Fibroblast of gingiva (primary cell): ENCODE results near the gene ECHDC1.
A peak's percentile ranks its signal among the peaks of the same experiment; 100 is the strongest.
"Not testable (repeated sequence)": the region's sequence is repeated elsewhere in the genome, so short reads cannot be mapped to it uniquely, and the experiment has no call there.

ENCODE experiments used
- DNase-seq: peaks from one replicate; pipeline ENCODE4 v3.0.0-alpha.2; 2011; ENCODE audit warnings: low read depth

The ECHDC1 gene

GRCh38 chr6:127342946-127343808 lies at the start of gene ECHDC1:
TSS of gene ECHDC1 (minus strand) at chr6:127343609. CDS start at chr6:127331028, 12,581 bp downstream.
- DNase-seq = peak; percentile 62

GRCh38 chr6:127392301-127392700 lies 48.9 kb upstream of the ECHDC1 start:
- DNase-seq = no peak

GRCh38 chr6:127391094-127391953 lies 47.9 kb upstream of the ECHDC1 start:
- no peak for DNase-seq

- no peak for DNase-seq
Observed at GRCh38 chr6:127389706-127390105, 46.3 kb upstream of the ECHDC1 start.

GRCh38 chr6:127385668-127386430 lies 42.4 kb upstream of the ECHDC1 start:
- no peak for DNase-seq

- not testable (repeated sequence) for DNase-seq
Observed at GRCh38 chr6:127384848-127385247, 41.4 kb upstream of the ECHDC1 start.

GRCh38 chr6:127383988-127384387 lies 40.6 kb upstream of the ECHDC1 start:
- peak; percentile 48 for DNase-seq

GRCh38 chr6:127382413-127382812 lies 39.0 kb upstream of the ECHDC1 start:
- DNase-seq = no peak

- no peak for DNase-seq
Observed at GRCh38 chr6:127381384-127381783, 38.0 kb upstream of the ECHDC1 start.

- no peak for DNase-seq
Observed at GRCh38 chr6:127376685-127377084, 33.3 kb upstream of the ECHDC1 start.

- DNase-seq = no peak
Observed at GRCh38 chr6:127367023-127367375, 23.6 kb upstream of the ECHDC1 start.

GRCh38 chr6:127366282-127367022 lies 23.0 kb upstream of the ECHDC1 start:
- peak; percentile 95 for DNase-seq

- no peak for DNase-seq
Observed at GRCh38 chr6:127365874-127366273, 22.5 kb upstream of the ECHDC1 start.

- DNase-seq = no peak
Observed at GRCh38 chr6:127352524-127352923, 9.1 kb upstream of the ECHDC1 start.

- no peak for DNase-seq
Observed at GRCh38 chr6:127349980-127350379, 6.6 kb upstream of the ECHDC1 start.

GRCh38 chr6:127348028-127348661 lies 4.7 kb upstream of the ECHDC1 start:
- DNase-seq = no peak

GRCh38 chr6:127347178-127347577 lies 3.8 kb upstream of the ECHDC1 start:
- peak; percentile 94 for DNase-seq

- no peak for DNase-seq
Observed at GRCh38 chr6:127345521-127345920, 2.1 kb upstream of the ECHDC1 start.

GRCh38 chr6:127343809-127344659 lies 625 bp upstream of the ECHDC1 start:
- DNase-seq = peak; percentile 33
